ENCODE results near the gene GLT8D2. TPM values are rescaled to one million over a fixed set of nuclear protein-coding genes. Genes with fewer than 3 reads are reported as not detected.

The GLT8D2 gene
- total RNA-seq, 4 donors from 2014 or later, result 0.41 to 4.0 (median 1.1) TPM

DNA sequence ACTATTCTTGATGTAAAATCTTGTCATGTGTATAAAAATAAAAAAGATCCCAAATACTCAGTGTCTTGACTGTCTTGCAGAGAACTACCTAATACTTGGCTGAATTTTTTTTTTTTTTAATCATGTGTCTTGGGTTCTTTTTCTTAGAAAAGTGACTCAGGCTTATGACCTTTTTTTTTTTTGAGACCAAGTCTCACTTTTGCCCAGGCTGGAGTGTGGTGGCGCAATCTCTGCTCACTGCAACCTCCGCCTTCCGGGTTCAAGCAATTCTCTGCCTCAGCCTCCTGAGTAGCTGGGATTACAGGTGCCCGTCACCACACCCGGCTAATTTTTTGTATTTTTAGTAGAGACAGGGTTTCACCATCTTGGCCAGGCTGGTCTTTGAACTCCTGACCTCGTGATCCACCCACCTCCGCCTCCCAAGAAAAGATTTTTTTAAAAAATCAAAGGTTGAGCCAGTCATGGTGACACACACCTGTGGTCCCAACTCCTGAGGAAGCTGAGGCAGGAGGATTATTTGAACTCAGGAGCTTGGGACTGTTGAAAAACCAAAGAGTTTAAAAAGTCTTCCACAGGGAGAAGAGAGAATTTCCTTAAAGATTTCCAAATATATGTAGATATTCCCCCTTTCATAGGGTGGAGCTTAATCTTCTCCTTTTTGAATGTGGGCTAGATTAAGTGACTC lies 102.0 kb downstream of the GLT8D2 start:
- intact Hi-C loops (cut with DNase I; ENCODE audit: low total_unique reads), result no loop called here
- Histone ChIP-seq H3K4me1 (no peaks in the 10 kb centered on the region), H3K9me3 (no peaks in the 10 kb centered on the region), H3K27ac (no peak overlapping the region), H3K27me3 (no peaks in the 10 kb centered on the region), H3K4me3 (no peak overlapping the region), H3K36me3 (peaks cover 0 to 100% of the 10 kb centered on the region in 2 donors)
- TF ChIP-seq CTCF (IDR thresholded peaks at IDR 0.05 in 4 of 5, conservative IDR thresholded peaks at IDR 0.05 in 1 of 5), result no peak
- no peak for TF ChIP-seq POLR2A (IDR thresholded peaks at IDR 0.05)
- DNase-seq (no peak), ATAC-seq (no peak)
- in situ Hi-C loops (cut with MboI; ENCODE audit: low sequenced_read_pairs in 4 of 4), result loop anchor here in 2 of 4 donors (25.0 kb wide), 2 partner anchors 164 to 339 kb away; no protein-coding TSS in a partner anchor

GRCh38 chr12:103944964-103945363 lies 105.0 kb downstream of the GLT8D2 start:
- intact Hi-C loops (cut with DNase I; ENCODE audit: low total_unique reads) (no loop called here), in situ Hi-C loops (cut with MboI; ENCODE audit: low sequenced_read_pairs in 4 of 4) (loop anchor here in 2 of 4 donors (25.0 kb wide), 2 partner anchors 167 to 342 kb away; no protein-coding TSS in a partner anchor)
- Histone ChIP-seq H3K36me3 (peaks cover 6 to 100% of the 10 kb centered on the region in 2 donors), H3K4me3 (no peak overlapping the region), H3K4me1 (no peaks in the 10 kb centered on the region), H3K27ac (no peak overlapping the region), H3K9me3 (no peaks in the 10 kb centered on the region), H3K27me3 (no peaks in the 10 kb centered on the region)
- TF ChIP-seq POLR2A (IDR thresholded peaks at IDR 0.05) (no peak), CTCF (IDR thresholded peaks at IDR 0.05 in 4 of 5, conservative IDR thresholded peaks at IDR 0.05 in 1 of 5) (no peak)
- no peak for DNase-seq
- no peak for ATAC-seq

Other genes starting within 250 kb of the GLT8D2 start
- gene NT5DC3, start 209.0 kb downstream of the GLT8D2 start, total RNA-seq, result 10 to 100 TPM in 3 of 4 donors, 1 to 10 TPM in 1; 8.8 to 18.7 (median 13.9) TPM
- 10 to 100 TPM; 60.3 to 94.8 (median 79.3) TPM for gene HSP90B1, start 119.8 kb downstream of the GLT8D2 start, total RNA-seq
- 10 to 100 TPM in 2 of 4 donors, 1 to 10 TPM in 2; 5.1 to 17.5 (median 9.0) TPM for gene TDG, start 84.3 kb downstream of the GLT8D2 start, total RNA-seq
- 10 to 100 TPM; 19.4 to 27.7 (median 21.8) TPM for gene HCFC2, start 14.3 kb upstream of the GLT8D2 start, total RNA-seq
- gene NFYB, start 88.0 kb upstream of the GLT8D2 start, total RNA-seq, result 10 to 100 TPM; 16.5 to 35.1 (median 21.4) TPM
- gene TXNRD1, start 165.6 kb upstream of the GLT8D2 start, total RNA-seq, result 100 to 1,000 TPM in 3 of 4 donors, 10 to 100 TPM in 1; 96.6 to 139 (median 118) TPM